Measurements from ENCODE around the gene SLC7A9.
"Not testable (repeated sequence)": the region's sequence is repeated elsewhere in the genome, so short reads cannot be mapped to it uniquely, and the experiment has no call there.

Gene SLC7A9

DNA sequence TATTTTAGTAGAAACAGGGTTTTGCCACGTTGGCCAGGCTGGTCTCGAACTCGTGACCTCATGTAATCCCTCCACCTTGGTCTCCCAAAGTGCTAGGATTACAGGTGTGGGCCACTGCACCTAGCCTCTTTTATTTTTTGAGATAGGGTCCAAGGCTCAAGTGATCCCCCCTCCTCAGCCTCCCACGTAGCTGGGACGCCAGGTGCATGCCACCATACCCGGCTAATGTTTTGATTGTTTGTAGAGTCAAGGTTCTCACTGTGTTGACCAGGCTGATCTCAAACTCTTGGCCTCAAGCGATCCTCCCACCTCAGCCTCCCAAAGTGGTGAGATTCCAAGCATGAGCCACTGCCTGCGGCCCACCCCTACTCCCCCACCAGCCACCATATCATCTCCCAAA is 6.3 kb downstream of the SLC7A9 start:
- DNase-seq: no peak

DNA sequence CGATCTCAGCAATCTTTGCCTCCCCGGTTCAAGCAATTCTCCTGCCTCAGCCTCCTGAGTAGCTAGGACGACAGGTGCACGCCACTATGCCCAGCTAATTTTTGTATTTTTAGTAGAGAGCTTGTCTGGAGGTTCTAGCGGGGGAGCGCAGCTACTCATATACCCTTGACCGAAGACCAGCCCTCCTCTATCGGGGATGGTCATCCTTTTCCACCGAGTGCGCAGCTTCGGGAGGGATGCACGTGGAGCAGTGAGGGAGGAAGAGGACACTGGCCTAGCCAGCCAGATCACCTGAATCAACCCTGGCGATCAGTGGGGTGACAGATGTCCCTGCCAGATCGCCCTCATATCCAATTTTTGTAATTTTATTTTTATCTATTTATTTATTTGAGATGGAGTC is 6.8 kb downstream of the SLC7A9 start:
- no peak for DNase-seq

DNA sequence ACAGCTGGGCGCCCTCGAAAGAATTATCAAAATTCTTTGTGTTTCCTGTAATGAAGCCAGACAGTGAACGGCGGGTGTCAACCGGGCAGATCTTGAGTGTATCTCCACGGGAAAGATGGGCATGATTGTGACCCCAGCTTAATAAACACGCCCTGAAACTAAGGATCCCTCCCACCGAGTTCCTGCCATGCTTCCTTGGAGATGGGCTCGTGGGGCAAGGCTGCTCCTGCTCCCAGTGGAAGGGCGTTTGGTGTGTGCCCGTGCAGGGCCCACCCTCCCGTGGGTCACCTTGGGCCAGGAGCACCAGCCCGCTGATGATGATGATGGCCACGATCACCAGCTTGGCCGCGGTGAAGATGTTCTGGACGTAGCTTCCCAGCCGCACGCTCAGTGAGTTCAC is 7.4 kb downstream of the SLC7A9 start:
- DNase-seq: no peak

DNA sequence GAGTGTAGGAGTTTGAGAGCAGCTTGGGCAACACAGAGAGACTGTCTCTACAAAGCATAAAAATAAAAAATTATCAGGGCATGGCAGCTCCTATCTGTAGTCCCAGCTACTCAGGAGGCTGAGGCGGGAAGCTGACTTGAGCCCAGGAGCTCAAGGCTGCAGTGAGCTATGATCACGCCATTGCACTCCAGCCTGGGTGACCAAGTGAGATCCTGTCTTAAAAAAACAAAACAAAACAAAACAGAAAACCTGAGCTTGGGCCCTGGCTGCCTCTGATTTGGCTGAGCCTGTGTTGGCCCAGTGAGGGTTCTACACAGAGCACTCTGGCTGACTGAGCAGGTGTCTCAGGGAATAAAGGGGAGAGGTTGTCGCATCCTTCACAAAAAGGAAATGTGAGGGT is 8.0 kb downstream of the SLC7A9 start:
- DNase-seq: no peak

DNA sequence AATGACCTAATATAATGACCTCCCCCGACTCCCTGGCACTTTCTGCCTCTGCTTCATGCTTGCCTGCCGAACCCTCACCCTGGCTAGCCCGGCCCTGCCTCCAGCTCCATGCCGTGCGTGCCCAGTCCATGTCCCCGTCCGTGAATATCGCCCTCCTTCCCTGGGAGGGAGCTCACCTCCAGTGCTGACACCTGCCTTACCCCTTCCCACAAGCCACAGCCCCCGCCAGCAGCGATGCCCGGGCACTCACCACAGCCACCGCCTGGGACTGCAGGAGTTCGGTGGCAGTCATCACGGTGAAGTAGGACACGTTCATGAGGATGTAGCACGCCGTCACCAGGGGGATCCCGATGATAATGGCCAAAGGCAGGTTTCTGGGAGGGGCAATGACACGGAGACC is 10.0 kb downstream of the SLC7A9 start:
- no peak for DNase-seq

DNA sequence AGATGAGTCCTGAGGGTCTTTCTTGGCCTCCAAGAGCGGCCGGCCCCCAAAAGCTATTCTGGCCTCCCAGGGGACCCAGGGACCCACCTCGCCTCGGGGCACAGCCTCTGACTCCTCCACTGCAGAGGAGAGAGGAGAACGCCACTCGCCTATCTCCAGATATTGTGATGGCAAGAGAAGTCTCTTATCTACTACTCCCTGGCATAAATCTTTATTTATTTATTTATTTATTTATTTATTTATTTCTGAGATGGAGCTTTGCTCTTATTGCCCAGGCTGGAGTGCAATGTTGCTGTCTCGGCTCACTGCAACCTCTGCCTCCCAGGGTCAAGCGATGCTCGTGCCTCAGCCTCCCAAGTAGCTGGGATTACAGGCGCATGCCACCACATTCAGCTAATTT is 11.0 kb downstream of the SLC7A9 start:
- DNase-seq: no peak

DNA sequence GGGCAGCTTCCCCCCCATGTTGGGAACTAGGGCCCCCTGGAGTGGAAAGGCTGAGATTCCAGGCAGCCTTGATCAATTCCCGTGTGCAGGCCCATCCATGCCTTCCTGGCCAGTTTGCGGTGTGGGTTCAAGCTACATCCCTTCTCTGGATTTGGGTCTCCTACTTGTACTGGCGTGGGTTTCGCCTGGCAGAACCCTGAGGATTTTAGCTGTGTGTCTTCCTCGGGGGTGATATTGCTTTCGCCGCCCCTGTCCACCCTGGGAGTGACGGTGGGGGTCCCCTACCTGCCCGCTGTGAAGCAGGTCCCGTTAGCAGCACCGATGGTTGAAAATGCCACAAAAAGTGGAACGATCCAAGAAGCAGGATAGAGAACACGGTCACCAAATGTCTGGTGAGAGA is 11.4 kb downstream of the SLC7A9 start:
- DNase-seq: no peak

DNA sequence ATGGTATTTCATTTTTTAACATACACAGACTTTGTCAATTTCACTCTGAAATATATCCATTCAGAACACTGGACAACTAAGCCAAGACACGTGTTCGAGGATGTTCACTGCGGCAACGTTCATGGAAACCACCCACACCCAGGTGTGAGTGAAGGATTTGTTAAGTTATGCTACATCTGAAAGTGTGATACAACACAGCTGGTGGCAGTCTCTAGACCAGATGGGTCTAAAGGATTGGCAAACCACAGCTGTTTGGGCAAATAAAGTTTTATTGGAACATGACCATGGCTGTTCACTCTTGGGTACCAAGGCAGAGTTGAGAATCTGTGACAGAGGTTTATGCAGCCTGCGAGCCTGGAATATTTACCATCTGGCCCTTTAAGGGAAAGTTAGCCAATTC is 12.0 kb downstream of the SLC7A9 start:
- no peak for DNase-seq

DNA sequence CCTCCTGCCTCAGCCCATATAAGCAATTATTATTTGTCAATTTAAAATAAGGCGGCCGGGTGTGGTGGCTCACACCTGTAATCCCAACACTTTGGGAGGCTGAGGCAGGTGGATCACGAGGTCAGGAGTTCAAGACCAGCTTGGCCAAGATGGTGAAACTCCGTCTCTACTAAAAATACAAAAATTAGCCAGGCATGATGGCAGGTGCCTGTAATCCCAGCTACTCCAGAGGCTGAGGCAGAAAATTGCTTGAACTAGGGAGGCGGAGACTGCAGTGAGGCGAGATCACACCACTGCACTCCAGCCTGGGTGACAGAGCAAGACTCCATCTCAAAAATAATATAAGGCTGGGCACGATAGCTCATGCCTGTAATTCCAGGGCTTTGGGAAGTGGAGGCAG is 12.7 kb downstream of the SLC7A9 start:
- DNase-seq: not testable (repeated sequence)

DNA sequence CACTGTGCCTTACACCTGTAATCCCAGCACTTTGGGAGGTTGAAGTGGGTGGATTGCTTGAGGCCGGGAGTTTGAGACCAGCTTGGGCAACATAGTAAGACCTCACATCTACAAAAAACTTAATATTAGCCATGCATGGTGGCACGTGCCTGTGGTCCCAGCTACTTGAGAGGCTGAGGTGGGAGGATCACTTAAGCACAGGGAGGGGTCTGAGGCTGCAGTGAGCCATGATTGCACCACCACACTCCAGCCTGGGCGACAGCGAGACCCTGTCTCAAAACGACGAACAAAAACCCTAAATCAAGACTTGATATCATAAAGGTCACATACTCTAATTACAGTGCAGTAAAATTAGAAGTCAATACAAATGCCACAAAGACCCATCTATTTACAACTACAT is 17.4 kb downstream of the SLC7A9 start:
- no peak for DNase-seq

DNA sequence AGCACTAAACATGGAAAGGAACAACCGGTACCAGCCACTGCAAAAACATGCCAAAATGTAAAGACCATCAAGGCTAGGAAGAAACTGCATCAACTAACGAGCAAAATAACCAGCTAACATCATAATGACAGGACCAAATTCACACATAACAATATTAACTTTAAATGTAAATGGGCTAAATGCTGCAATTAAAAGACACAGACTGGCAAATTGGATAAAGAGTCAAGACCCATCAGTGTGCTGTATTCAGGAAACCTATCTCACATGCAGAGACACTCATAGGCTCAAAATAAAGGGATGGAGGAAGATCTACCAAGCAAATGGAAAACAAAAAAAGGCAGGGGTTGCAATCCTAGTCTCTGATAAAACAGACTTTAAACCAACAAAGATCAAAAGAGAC is 21.5 kb downstream of the SLC7A9 start:
- DNase-seq: not testable (repeated sequence)

DNA sequence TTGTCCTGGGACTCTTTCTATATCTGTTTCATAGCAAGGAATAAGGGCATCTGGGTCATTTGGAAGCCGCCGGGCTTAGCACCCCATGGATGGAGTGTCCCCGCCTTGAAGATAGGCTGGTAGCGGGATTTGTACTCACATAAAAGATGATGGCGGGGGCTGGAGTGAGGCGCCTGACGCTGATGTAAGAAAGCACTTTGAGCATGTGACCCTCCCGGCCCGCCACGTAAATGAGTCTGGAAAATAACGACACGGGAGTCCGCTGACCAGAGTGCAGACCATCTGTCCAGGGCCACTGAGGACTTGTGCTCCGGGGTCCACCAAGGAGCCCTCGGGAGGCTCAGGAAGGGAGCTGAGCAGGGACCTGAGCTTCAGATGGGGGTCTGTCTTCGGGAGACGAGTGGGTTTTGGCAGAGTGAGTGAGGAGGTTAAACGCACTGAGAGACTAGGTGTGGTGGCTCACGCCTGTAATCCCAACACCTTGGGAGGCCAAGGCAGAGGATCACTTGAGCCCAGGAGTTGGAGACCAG is 25.8 kb downstream of the SLC7A9 start:
- DNase-seq: no peak

DNA sequence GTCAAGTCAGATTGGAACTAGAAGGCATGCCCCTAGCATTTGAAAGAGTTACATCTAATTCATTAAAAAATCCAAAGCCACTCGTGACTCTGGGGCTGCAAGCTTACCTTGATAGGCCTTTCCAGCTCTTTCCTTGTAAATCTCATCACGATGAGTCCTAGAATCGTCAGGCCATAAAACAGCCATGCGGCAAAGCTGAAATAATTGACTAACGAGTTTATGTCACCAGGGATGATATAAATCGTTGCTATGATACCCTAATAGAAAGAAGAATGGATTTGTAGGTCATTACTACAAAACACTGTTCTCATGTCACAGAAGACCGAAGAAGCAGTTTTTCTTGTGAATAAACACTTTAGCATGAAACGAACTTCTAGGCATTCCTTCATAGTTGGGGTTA is 27.5 kb downstream of the SLC7A9 start:
- DNase-seq: no peak

DNA sequence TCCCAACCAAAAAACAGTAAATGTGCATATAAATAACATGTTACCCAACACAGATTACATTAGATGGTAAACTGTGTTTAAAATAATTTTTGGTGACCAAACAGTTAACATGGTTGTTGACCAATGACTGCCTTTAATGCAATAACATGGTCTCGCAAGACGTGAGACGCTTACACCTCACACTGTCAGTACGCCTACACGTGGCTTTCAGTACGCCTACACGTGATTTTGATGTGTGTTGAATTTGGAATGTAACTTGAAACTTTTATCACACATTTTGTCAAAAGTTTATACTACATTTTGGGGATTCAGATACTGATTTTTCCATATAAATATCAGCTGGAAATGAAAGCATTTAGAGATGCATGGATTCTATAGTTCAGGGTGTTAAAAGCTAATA is 32.0 kb downstream of the SLC7A9 start:
- no peak for DNase-seq

DNA sequence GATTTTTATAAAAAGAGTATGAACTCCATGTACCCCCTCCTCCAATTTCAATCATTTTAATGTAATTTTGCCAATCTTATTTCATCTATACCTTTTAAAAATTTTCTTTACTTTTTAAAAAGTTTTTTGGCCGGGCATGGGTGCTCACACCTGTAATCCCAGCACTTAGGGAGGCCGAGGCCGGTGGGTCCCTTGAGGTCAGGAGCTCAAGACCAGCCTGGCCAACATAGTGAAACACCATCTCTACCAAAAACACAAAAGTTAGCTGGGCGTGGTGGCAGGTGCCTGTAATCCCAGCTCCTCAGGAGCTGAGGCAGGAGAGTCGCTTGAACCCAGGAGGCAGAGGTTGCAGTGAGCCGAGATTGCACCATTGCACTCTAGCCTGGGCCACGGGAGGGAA is 36.2 kb downstream of the SLC7A9 start:
- DNase-seq: not testable (repeated sequence)

DNA sequence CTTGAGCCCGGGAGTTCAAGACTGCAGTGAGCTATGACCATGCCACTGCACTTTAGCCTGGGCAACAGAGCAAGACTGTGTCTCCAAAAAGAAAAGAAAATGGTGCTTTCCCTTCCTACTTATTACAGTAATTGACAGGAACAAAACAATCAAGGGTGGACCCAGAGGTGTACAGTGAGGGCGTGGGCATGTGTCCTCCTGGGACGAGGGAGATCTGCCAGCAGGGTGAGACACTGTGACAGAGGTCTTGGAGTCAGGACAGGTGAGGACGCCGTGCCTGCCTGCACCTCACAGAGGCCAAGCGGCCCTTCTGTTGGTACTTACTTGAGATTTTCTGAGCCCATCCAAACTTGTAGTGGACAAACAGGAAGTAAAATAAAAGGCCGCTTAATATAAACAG is 36.7 kb downstream of the SLC7A9 start:
- not testable (repeated sequence) for DNase-seq

DNA sequence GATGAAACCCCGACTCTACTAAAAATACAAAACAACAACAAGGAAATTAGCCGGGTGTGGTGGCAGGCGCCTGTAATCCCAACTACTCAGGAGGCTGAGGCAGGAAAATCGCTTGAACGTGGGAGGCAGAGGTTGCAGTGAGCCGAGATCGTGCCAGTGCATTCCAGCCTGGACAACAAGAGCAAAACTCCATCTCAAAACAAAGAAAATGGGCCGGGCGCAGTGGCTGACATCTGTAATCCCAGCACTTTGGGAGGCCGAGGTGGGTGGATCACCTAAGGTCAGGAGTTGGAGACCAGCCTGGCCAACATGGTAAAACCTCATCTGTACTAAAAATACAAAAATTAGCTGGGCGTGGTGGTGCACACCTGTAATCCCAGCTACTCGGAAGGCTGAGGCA is 37.5 kb downstream of the SLC7A9 start:
- DNase-seq: not testable (repeated sequence)

DNA sequence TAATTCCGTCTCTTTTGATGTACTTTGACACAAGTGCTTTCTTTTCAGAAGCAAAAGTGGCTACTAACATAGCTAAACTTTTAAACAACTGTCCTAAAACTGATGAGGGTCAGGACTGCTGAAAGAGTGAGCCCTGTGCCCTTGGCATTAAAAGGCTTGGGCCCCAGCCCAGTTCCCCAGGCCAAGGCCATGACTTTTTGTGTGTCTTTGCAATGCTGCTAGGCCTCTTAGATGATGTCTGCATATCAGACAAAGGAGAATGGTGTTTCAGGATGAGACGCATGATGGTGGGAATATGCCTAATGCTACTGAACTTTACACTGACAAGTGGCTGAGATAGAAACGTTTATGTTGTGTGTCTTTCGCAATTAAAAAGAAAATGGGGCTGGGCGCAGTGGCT is 38.0 kb downstream of the SLC7A9 start:
- DNase-seq: no peak

DNA sequence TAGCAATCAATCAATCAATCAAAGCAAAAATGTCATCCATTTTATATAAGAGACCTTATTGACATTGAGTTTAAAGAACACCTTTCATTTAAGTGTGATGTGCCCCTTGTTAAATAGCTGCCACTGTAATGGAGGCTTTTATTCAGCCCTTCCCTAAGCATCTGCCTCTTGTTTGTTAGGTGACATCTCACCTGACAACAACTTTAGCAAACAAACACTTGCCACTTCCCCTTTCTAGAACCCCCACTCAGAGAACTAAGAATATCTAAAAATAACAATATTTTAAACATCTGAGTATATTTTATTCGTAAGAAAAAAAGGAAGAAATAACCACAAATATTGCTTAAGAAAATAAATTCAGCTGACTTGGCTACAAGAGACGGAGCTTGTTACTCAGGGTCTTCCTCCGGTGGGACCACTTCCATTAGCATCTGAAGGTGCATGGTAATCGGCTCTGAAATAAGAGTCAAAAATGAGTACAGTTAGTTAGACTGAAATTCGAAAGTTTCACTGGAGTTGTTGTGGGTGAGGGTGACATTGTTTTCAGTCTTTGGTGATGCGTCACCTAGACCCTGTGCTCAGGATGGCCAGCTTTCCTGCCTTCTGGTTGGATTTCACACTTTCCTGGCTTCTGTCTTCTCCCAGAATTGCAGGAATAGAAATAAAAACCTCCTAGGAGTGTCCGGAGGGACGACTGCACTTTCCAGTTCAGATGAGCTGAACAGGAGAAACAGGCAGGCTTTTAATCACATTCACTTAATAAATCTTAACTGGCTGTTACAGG is 39.1 kb downstream of the SLC7A9 start:
- DNase-seq: no peak

DNA sequence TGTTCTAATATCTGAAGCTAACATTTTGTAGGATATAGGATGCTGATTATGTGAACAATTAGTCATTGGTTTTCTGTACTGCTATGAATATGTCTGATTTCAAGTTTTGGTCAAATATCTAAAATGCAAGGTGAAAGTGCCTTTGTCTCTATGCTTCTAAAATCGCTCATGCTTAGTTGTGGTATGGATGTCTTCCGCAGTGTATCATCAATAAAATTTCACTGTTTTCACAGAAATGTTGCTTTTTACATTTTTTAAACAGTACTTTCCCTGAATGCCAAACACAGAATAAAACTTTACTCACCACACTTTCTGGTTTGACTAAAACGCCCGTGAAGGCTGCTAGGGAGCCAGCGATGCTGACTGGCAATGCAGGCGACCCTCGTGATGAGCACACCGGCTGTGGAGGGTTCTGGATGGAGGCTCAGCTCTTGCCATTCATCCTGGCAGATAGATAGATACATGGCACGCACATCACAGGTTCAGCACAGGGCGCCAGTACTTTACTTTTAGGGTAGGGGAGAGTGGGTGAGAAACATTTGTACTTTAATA is 40.1 kb downstream of the SLC7A9 start:
- DNase-seq: no peak

DNA sequence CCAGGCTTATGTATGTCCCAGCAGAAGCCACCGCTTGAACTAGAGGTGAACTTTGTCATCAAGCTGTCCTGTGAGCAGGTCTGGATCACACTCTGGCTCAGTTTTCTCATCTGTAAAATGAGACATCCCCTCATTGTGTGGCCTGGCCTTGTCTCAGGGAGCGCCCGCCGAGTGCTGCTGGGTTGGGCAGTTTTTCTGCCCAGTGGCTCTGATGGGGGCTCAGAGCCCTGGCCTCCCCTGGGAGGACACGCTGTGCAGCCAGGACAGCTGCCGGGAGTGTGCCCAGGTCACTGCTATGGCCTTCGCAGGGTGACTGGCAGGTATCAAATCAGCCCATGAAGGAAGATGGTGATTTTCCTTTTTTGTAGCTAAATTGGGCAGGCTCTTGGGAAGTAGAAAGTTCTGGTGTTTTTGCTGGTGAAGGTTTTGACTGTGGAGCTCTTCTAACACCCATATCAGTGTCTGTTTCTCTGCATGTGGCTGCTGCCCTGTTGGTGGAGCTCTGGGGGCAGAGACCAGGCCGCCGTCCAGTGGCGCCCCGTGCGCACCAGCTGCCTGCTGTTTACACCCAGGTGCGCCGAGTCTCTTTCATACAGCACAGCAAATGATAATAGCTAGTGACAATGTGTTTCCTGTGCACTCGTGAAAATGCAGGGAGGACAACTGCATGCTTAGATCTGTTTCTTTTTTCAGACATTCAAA is 40.8 kb downstream of the SLC7A9 start:
- DNase-seq: no peak

DNA sequence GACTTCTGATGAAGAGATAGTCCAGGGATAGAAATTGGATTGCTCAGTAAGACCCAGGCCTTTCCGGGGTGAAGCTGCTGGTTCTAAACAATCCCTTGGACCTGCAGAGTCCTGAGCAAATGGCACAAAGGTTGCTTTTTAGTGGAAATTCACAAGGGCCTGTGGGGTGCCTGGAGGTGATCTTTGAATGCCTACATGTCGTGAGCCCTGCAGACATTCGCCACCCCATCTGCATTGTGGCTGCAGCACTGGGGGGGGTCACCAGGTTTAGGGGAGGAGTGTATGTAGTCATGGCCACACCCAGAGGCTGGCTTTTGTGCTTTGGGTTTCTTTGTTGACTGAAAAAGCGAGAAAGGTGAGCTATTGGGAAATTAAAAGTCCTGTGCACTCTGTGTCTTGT is 41.4 kb downstream of the SLC7A9 start:
- DNase-seq: no peak

DNA sequence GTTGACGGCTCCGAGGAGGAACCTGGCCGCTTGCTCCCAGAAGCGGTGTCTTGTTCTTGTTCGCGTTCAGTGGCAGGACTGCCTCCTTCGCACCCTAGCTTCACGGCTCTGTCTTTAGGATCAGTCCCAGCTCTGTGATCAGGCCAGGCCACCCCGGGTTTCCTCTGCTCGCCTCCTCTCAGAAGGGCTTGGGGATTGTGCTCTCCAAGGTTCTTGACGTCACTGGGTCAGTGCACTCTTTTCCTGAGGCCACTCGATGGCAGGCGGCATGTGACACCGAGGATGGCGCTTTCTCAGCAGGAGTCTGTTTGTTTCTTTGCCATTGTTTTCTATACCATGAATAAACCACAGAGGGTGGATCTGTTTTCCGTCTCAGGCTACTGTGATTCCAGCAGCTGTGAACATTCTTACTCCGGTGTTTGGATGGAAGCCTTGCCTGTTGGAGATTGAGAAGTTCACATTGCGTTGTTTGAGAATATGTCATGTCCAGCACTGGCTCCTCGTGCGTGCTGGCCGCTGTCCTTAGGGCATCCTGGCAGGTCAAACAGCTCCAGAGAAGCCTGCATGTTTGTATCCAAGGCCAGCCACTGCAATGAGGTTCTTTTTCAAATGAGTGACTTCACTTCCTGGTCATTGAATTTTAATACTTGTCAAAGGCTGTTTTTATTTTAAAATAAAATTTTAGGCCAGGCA is 44.5 kb downstream of the SLC7A9 start:
- no peak for DNase-seq
